ENCODE data around the gene HOXA6.

HOXA6 gene

DNA sequence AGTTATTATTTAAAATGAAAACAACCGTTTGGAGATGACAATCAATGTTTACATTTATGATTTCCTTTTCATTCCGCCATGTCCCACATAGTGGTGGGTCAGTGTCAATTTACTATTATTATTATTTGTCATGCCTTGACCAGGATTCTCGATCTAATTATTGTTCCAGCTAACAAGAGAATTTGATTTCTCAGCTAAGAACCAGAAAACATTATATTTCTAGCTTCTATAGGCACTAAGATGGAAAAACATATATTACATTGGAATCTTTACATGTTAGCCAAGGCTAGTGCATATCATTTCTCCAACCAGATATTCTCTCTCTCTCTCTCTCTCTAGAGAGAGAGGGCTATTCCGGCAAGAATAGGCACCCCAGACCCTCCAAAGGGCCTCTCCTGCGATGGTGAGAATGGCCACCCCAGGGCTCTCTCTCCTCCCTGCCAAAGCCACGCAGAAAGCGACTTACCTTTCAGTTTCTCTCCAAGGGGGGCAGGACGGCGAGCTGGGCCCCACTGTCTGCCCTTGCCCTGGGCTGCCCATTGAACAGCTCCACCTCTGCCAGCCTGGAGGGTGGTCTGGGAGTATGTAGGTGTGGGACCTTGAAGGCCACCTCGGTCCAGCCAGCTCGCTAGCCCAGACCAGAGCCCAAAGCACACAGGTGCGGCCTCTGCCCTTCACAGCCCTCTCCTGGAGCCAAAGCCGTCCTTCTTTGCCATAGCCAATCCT is 2.4 kb upstream of the HOXA6 start:
- Histone ChIP-seq H3K27me3 (ENCODE audit: control insufficient read depth in 2 of 2, insufficient read depth in 2 of 2, low read length in 2 of 2) (peaks cover 7 to 14% of the 10 kb centered on the region in 2 donors), H3K4me3 (ENCODE audit: low read length in 2 of 2) (peak overlapping the region; percentile 82 to 97), H3K27ac (ENCODE audit: low read depth in 2 of 2, low read length in 2 of 2) (peak overlapping the region; percentile 93 to 99), H3K9ac (ENCODE audit: low read depth in 1 of 2, low read length in 2 of 2) (peak overlapping the region; percentile 65 to 86), H3K4me1 (ENCODE audit: control insufficient read depth in 2 of 2, insufficient read depth in 2 of 2, low read length in 2 of 2) (peaks cover 51 to 64% of the 10 kb centered on the region in 2 donors), H3K9me3 (ENCODE audit: control insufficient read depth in 2 of 2, low read length in 2 of 2) (no peaks in the 10 kb centered on the region), H3K36me3 (ENCODE audit: control insufficient read depth in 2 of 2, insufficient read depth in 2 of 2, low read length in 2 of 2) (peaks cover 2 to 6% of the 10 kb centered on the region in 2 donors)

DNA sequence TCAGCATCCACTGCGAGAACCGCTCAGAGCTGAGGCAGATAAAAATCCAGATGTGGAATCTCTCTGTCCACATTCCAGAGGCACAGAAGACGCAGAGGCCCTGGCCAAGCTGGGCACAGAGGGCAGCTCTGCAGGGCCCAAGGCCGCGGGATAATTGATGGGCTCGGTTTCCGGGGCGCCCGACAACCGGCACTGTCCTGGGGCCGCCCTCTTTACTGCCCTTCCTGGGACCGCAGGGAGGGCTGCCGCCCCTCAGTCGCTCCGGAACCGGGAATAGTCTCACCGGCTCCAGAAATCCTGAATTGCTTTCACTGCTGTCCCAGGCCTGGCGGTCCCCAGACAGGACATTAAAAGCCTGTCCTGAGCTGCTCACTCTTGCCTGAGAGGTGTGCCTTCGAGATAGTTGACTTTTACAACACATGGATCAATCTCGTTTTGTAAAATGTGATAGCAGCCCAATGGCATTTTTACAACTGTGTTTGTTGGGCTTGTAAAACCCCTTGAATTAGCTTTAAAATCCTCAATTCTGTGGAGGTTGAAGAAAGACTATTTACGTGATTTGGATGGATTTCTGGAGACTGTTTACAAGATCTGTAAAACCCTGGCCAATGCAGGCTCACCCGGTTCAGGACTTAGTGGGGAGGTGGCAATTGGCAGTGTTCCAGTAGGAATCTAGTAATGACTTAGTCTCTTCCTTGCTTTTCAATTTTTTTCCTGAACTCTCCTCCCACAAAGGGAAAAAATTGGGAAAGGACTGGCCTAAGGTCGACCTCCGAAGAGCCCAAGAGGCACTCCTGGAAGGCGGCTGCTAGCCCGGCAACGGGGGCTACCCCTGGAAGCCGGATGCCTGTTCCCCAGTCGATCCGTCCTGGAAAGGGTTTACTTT is 1.4 kb upstream of the HOXA6 start:
- H3K27ac ChIP-seq (ENCODE audit: low read depth in 2 of 2, low read length in 2 of 2), result peak overlapping the region; percentile 93 to 99
- H3K9ac ChIP-seq (ENCODE audit: low read depth in 1 of 2, low read length in 2 of 2), result peak overlapping the region; percentile 75 to 86
- peaks cover 7% of the 10 kb centered on the region in 2 donors for H3K27me3 ChIP-seq (ENCODE audit: control insufficient read depth in 2 of 2, insufficient read depth in 2 of 2, low read length in 2 of 2)
- H3K4me3 ChIP-seq (ENCODE audit: low read length in 2 of 2), result peak overlapping the region; percentile 61 to 82
- peaks cover 5 to 9% of the 10 kb centered on the region in 2 donors for H3K36me3 ChIP-seq (ENCODE audit: control insufficient read depth in 2 of 2, insufficient read depth in 2 of 2, low read length in 2 of 2)
- peaks cover 51 to 66% of the 10 kb centered on the region in 2 donors for H3K4me1 ChIP-seq (ENCODE audit: control insufficient read depth in 2 of 2, insufficient read depth in 2 of 2, low read length in 2 of 2)
- no peaks in the 10 kb centered on the region for H3K9me3 ChIP-seq (ENCODE audit: control insufficient read depth in 2 of 2, low read length in 2 of 2)

DNA sequence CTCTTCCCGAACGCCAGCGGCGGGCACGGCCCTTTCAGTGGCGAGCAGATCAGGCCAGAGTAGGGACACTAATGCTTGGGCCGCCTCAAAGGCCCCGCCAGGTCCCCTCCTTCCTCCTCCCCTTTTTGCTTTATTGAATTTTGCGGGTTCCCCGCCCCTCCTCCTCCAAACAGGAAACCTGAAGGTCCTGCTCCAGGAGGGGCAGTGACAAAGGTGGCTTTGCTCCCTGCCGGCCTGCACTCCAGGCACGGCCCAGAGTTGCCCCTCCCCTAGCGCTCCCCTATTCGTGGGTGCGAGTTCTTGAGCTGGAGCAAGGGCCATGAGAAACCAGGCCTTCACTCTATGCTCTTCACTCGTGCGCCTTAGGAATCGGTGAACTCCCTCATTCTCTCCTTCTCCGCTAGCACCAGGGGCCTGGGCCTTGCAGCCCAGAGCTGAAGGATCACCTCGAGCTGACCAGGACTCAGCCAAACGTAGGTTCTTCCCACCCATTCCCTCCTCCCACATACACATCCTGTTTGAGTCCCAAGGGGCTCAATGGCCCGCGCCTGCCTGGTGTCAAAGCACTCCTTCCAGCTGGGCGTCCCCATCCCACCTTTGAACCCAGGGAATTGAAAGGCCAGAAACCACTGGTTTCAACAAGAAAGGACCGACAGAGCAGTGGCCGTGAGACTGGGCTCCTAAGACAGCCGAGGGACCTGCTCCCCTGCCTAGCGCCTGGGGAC is 619 bp upstream of the HOXA6 start:
- Histone ChIP-seq H3K4me3 (ENCODE audit: low read length in 2 of 2) (peak overlapping the region; percentile 61 to 82), H3K27me3 (ENCODE audit: control insufficient read depth in 2 of 2, insufficient read depth in 2 of 2, low read length in 2 of 2) (peaks cover 7% of the 10 kb centered on the region in 2 donors), H3K27ac (ENCODE audit: low read depth in 2 of 2, low read length in 2 of 2) (peak overlapping the region; percentile 93 to 99), H3K36me3 (ENCODE audit: control insufficient read depth in 2 of 2, insufficient read depth in 2 of 2, low read length in 2 of 2) (peaks cover 5 to 9% of the 10 kb centered on the region in 2 donors), H3K9me3 (ENCODE audit: control insufficient read depth in 2 of 2, low read length in 2 of 2) (no peaks in the 10 kb centered on the region), H3K9ac (ENCODE audit: low read depth in 1 of 2, low read length in 2 of 2) (peak overlapping the region; percentile 75 to 86), H3K4me1 (ENCODE audit: control insufficient read depth in 2 of 2, insufficient read depth in 2 of 2, low read length in 2 of 2) (peaks cover 48 to 65% of the 10 kb centered on the region in 2 donors)

DNA sequence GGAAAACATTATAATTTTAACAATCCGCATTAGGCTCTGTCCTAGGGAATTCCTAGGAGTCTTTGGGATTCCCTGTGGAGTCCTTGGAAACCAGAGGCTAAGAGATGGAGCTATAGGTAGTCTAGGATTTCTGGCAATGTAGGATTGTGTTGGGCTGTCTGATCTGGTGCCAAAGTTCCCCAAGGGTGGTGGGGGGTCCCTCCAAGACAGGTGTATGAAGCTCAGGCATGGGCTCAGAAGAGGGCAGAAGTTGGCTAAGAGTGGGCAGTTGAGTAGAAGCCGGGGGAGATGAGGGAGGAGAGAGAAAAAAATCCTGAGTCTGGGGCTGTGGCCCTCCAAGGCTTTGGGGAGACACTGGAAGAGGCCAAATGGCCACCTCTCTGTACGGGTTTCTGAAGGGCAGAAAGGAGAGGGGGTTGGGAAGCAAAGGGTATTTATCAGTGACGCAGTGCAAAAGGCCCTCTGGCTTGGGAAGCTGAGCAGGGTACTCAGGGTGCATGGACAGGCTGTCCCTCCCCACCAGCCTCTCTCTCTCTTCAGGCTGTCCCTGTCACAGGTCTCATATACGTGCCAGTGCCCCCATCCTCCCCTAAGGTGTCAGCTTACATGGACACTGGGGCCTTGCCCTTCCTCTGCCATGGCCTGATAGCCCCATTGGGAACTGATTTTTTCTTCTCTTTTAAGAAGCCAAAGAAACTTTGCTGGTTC is 929 bp downstream of the HOXA6 start:
- Histone ChIP-seq H3K27ac (ENCODE audit: low read depth in 2 of 2, low read length in 2 of 2) (peak overlapping the region; percentile 93 to 99), H3K9ac (ENCODE audit: low read depth in 1 of 2, low read length in 2 of 2) (peak overlapping the region; percentile 75 to 86), H3K4me1 (ENCODE audit: control insufficient read depth in 2 of 2, insufficient read depth in 2 of 2, low read length in 2 of 2) (peaks cover 42 to 64% of the 10 kb centered on the region in 2 donors), H3K27me3 (ENCODE audit: control insufficient read depth in 2 of 2, insufficient read depth in 2 of 2, low read length in 2 of 2) (peaks cover 0 to 6% of the 10 kb centered on the region in 2 donors), H3K4me3 (ENCODE audit: low read length in 2 of 2) (peak overlapping the region; percentile 63 to 69), H3K9me3 (ENCODE audit: control insufficient read depth in 2 of 2, low read length in 2 of 2) (no peaks in the 10 kb centered on the region), H3K36me3 (ENCODE audit: control insufficient read depth in 2 of 2, insufficient read depth in 2 of 2, low read length in 2 of 2) (peaks cover 5 to 9% of the 10 kb centered on the region in 2 donors)

DNA sequence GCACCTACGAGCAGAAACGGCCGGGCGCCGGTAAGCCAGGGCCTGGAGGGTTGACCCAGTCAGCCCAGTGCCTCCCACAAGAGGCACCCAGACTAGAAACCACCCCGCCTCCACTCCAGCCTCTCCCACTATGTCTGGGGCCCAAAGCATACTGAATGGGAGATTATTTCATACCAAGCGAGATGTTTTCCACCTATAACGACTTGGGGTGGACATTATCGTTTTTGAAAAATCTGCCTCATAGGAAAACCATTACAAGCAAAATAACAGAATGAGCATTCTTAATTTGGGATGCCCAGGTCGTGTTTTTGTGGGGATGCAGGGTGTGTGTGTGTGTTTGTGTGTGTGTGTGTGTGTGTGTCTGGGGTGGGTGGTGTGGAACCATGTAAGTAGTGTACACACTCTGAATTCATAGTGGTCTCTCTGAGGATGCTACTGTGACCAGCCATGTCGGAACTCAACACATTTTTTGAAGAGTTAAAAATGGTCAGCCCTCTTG is 1.6 kb downstream of the HOXA6 start:
- peak overlapping the region; percentile 56 to 63 for H3K4me3 ChIP-seq (ENCODE audit: low read length in 2 of 2)
- H3K27ac ChIP-seq (ENCODE audit: low read depth in 2 of 2, low read length in 2 of 2), result peak overlapping the region; percentile 93 to 99
- H3K27me3 ChIP-seq (ENCODE audit: control insufficient read depth in 2 of 2, insufficient read depth in 2 of 2, low read length in 2 of 2), result no peaks in the 10 kb centered on the region
- peaks cover 42 to 66% of the 10 kb centered on the region in 2 donors for H3K4me1 ChIP-seq (ENCODE audit: control insufficient read depth in 2 of 2, insufficient read depth in 2 of 2, low read length in 2 of 2)
- H3K36me3 ChIP-seq (ENCODE audit: control insufficient read depth in 2 of 2, insufficient read depth in 2 of 2, low read length in 2 of 2), result peaks cover 5 to 9% of the 10 kb centered on the region in 2 donors
- H3K9ac ChIP-seq (ENCODE audit: low read depth in 1 of 2, low read length in 2 of 2), result peak overlapping the region; percentile 47 to 86
- H3K9me3 ChIP-seq (ENCODE audit: control insufficient read depth in 2 of 2, low read length in 2 of 2), result no peaks in the 10 kb centered on the region

DNA sequence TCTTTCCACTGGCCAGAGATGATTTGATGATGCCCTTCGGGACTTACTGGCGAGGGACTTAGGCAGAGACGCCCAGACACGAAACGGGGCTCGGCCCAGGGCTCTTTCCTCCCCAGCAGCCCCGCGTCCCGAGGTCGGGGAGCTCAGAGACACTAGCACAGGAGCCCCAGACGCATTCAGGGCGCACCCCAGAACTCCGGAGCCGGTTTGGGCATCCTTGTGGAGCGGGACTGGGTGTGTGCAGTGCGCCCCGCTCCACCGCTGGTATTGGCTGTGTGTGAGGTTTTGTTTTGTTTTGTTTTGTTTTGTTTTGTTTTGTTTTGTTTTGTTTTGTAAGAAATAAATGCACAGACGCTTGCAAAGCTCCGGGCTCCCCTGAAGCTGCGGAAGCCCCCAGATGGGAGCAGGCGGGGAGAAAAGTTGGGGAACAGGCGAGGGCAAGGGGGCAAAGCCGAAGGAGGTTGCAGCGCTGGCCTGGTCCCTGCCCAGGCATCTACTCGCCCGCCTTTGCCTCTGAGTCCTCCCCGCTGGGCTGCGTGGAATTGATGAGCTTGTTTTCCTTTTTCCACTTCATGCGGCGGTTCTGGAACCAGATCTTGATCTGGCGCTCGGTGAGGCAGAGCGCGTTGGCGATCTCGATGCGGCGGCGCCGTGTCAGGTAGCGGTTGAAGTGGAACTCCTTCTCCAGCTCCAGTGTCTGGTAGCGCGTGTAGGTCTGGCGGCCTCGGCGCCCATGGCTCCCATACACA is 2.2 kb downstream of the HOXA6 start:
- peak overlapping the region; percentile 93 to 99 for H3K27ac ChIP-seq (ENCODE audit: low read depth in 2 of 2, low read length in 2 of 2)
- peak overlapping the region; percentile 47 to 86 for H3K9ac ChIP-seq (ENCODE audit: low read depth in 1 of 2, low read length in 2 of 2)
- peak overlapping the region; percentile 56 to 63 for H3K4me3 ChIP-seq (ENCODE audit: low read length in 2 of 2)
- peaks cover 37 to 71% of the 10 kb centered on the region in 2 donors for H3K4me1 ChIP-seq (ENCODE audit: control insufficient read depth in 2 of 2, insufficient read depth in 2 of 2, low read length in 2 of 2)
- no peaks in the 10 kb centered on the region for H3K9me3 ChIP-seq (ENCODE audit: control insufficient read depth in 2 of 2, low read length in 2 of 2)
- H3K27me3 ChIP-seq (ENCODE audit: control insufficient read depth in 2 of 2, insufficient read depth in 2 of 2, low read length in 2 of 2), result no peaks in the 10 kb centered on the region
- H3K36me3 ChIP-seq (ENCODE audit: control insufficient read depth in 2 of 2, insufficient read depth in 2 of 2, low read length in 2 of 2), result peaks cover 5 to 9% of the 10 kb centered on the region in 2 donors

DNA sequence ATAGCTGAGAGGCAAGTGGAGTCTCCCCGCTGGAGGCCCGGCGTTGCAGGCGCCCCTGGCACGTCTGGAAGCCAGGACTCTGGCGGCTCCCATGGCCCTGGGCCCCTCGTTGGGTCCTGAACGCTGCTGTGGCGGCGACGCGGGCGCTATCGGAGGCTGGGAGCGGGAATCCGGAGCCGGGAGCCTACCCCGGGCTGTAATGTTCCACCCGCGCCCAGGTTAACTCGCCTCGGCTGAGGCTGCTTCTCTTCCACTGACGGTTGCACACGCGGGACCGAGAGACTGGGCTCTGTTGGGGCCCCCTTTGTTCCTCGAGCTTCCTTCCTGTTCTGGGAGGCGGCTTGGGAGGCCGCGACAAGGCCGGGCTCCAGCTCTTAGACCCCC is 2.8 kb downstream of the HOXA6 start:
- no peaks in the 10 kb centered on the region for H3K27me3 ChIP-seq (ENCODE audit: control insufficient read depth in 2 of 2, insufficient read depth in 2 of 2, low read length in 2 of 2)
- H3K27ac ChIP-seq (ENCODE audit: low read depth in 2 of 2, low read length in 2 of 2), result peak overlapping the region; percentile 93 to 99
- no peaks in the 10 kb centered on the region for H3K9me3 ChIP-seq (ENCODE audit: control insufficient read depth in 2 of 2, low read length in 2 of 2)
- peak overlapping the region; percentile 17 to 86 for H3K9ac ChIP-seq (ENCODE audit: low read depth in 1 of 2, low read length in 2 of 2)
- H3K36me3 ChIP-seq (ENCODE audit: control insufficient read depth in 2 of 2, insufficient read depth in 2 of 2, low read length in 2 of 2), result peaks cover 5 to 9% of the 10 kb centered on the region in 2 donors
- peaks cover 36 to 71% of the 10 kb centered on the region in 2 donors for H3K4me1 ChIP-seq (ENCODE audit: control insufficient read depth in 2 of 2, insufficient read depth in 2 of 2, low read length in 2 of 2)
- H3K4me3 ChIP-seq (ENCODE audit: low read length in 2 of 2), result peak overlapping the region; percentile 44 to 56

DNA sequence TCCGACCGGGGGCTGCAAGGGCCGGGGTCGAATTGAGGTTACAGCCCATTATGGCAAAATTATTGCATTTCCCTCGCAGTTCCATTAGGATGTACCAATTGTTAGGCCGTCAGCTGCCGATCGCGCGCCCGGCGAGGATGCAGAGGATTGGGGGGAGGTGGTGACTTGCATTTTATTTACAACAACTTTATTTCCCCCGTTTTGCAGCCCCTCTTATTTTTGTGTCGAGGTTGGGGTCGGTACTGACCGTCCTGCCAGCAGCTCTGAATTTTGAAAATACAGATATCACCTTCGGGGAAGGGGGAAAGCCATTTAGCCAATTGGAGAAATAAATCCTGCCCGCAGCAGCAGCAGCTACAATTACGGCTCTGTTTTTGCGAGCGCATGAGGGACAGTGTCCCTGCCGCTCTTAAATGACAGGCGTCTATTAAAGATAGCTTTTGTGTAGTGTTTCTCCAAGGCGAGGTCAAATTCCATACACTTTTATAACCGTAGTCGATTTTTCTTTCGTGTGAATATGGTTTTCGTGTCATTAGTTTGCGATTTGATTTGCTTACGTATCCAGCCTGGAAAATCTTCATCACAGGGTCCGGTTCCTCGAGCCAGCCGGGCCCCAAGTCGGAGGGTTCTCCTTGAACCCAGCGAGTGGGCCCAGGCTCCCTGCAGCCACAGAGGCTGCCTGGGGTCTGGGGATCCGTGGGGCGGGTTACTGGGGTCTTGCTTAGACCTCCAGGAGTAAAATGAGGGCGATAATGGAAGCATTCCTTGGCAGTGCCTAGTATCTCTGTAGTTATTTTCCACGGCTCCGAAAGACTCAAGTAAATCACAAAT is 3.4 kb downstream of the HOXA6 start:
- Histone ChIP-seq H3K9me3 (ENCODE audit: control insufficient read depth in 2 of 2, low read length in 2 of 2) (no peaks in the 10 kb centered on the region), H3K27ac (ENCODE audit: low read depth in 2 of 2, low read length in 2 of 2) (peak overlapping the region; percentile 93 to 99), H3K27me3 (ENCODE audit: control insufficient read depth in 2 of 2, insufficient read depth in 2 of 2, low read length in 2 of 2) (no peaks in the 10 kb centered on the region), H3K9ac (ENCODE audit: low read depth in 1 of 2, low read length in 2 of 2) (peak overlapping the region; percentile 52 to 86), H3K4me3 (ENCODE audit: low read length in 2 of 2) (peak overlapping the region; percentile 56 to 79), H3K4me1 (ENCODE audit: control insufficient read depth in 2 of 2, insufficient read depth in 2 of 2, low read length in 2 of 2) (peaks cover 36 to 68% of the 10 kb centered on the region in 2 donors), H3K36me3 (ENCODE audit: control insufficient read depth in 2 of 2, insufficient read depth in 2 of 2, low read length in 2 of 2) (peaks cover 5 to 9% of the 10 kb centered on the region in 2 donors)
